ENCODE data around the gene CD247. TPM values are rescaled to one million over a fixed set of nuclear protein-coding genes. Genes with fewer than 3 reads are reported as not detected.
"Not testable (repeated sequence)": the region's sequence is repeated elsewhere in the genome, so short reads cannot be mapped to it uniquely, and the experiment has no call there.

CD247 gene
- total RNA-seq, 4 donors from 2014 or later, result 0.33 TPM; not detected in 3

GRCh38 chr1:167563579-167564246, 45.4 kb upstream of the CD247 start:
- H3K27ac ChIP-seq, result no peak overlapping the region
- in situ Hi-C loops (cut with MboI; ENCODE audit: low sequenced_read_pairs in 4 of 4), result no loop called here
- peak in 1 of 2 donors; percentile 44 for ATAC-seq

GRCh38 chr1:167562702-167563101, 44.4 kb upstream of the CD247 start:
- Histone ChIP-seq H3K9me3 (no peaks in the 10 kb centered on the region), H3K27ac (no peak overlapping the region), H3K36me3 (no peaks in the 10 kb centered on the region), H3K27me3 (no peaks in the 10 kb centered on the region), H3K4me3 (no peak overlapping the region), H3K4me1 (peaks cover 0 to 5% of the 10 kb centered on the region in 2 donors)
- intact Hi-C loops (cut with DNase I; ENCODE audit: low total_unique reads) (no loop called here), in situ Hi-C loops (cut with MboI; ENCODE audit: low sequenced_read_pairs in 4 of 4) (no loop called here)
- ATAC-seq (no peak), DNase-seq (no peak)
- TF ChIP-seq POLR2A (IDR thresholded peaks at IDR 0.05) (no peak), CTCF (IDR thresholded peaks at IDR 0.05 in 4 of 5, conservative IDR thresholded peaks at IDR 0.05 in 1 of 5) (no peak)

More at GRCh38 chr1:167563579-167564246, 45.4 kb upstream of the CD247 start:
- TF ChIP-seq CTCF (IDR thresholded peaks at IDR 0.05 in 4 of 5, conservative IDR thresholded peaks at IDR 0.05 in 1 of 5) (no peak), POLR2A (IDR thresholded peaks at IDR 0.05) (no peak)
- H3K36me3 ChIP-seq, result no peaks in the 10 kb centered on the region
- intact Hi-C loops (cut with DNase I; ENCODE audit: low total_unique reads), result no loop called here
- no peaks in the 10 kb centered on the region for H3K27me3 ChIP-seq
- peak; percentile 16 to 34 for DNase-seq
- no peak overlapping the region for H3K4me3 ChIP-seq
- H3K9me3 ChIP-seq, result no peaks in the 10 kb centered on the region
- peaks cover 0 to 5% of the 10 kb centered on the region in 2 donors for H3K4me1 ChIP-seq

- DNase-seq (no peak), ATAC-seq (no peak)
- Histone ChIP-seq H3K27me3 (no peaks in the 10 kb centered on the region), H3K9me3 (no peaks in the 10 kb centered on the region), H3K4me3 (no peak overlapping the region), H3K36me3 (no peaks in the 10 kb centered on the region), H3K4me1 (peaks cover 0 to 3% of the 10 kb centered on the region in 2 donors), H3K27ac (no peak overlapping the region)
- TF ChIP-seq CTCF (IDR thresholded peaks at IDR 0.05 in 4 of 5, conservative IDR thresholded peaks at IDR 0.05 in 1 of 5) (no peak), POLR2A (IDR thresholded peaks at IDR 0.05) (no peak)
- intact Hi-C loops (cut with DNase I; ENCODE audit: low total_unique reads), result no loop called here
- in situ Hi-C loops (cut with MboI; ENCODE audit: low sequenced_read_pairs in 4 of 4), result no loop called here
These were observed 43.4 kb upstream of the CD247 start for GRCh38 chr1:167561753-167562152.

- Histone ChIP-seq H3K27ac (peak overlapping the region; percentile 63 to 87 (median 74)), H3K9me3 (no peaks in the 10 kb centered on the region), H3K4me3 (no peak overlapping the region), H3K36me3 (no peaks in the 10 kb centered on the region), H3K27me3 (no peaks in the 10 kb centered on the region), H3K4me1 (peaks cover 28 to 39% of the 10 kb centered on the region in 2 donors)
- in situ Hi-C loops (cut with MboI; ENCODE audit: low sequenced_read_pairs in 4 of 4), result no loop called here
- peak; percentile 59 to 78 for ATAC-seq
- TF ChIP-seq CTCF (IDR thresholded peaks at IDR 0.05 in 4 of 5, conservative IDR thresholded peaks at IDR 0.05 in 1 of 5), result peak; percentile 84 to 90 (median 89)
- no peak for TF ChIP-seq POLR2A (IDR thresholded peaks at IDR 0.05)
- intact Hi-C loops (cut with DNase I; ENCODE audit: low total_unique reads), result loop anchor here (2.0 to 10.0 kb wide), 4 partner anchors 135 to 451 kb away; partner anchors contain the start of genes DCAF6 and MPC2
- peak; percentile 58 to 89 for DNase-seq
These were observed 37.8 kb upstream of the CD247 start for GRCh38 chr1:167555971-167556714.

- H3K9me3 ChIP-seq; ATAC-seq; in situ Hi-C loops (cut with MboI; ENCODE audit: low sequenced_read_pairs in 4 of 4); H3K36me3 ChIP-seq; H3K27me3 ChIP-seq; H3K4me3 ChIP-seq; DNase-seq: not testable (repeated sequence)
- intact Hi-C loops (cut with DNase I; ENCODE audit: low total_unique reads), result loop anchor here (10.0 kb wide), 3 partner anchors 290 to 450 kb away; partner anchors contain the start of genes DCAF6 and MPC2
- Histone ChIP-seq H3K4me1 (peaks cover 28 to 44% of the 10 kb centered on the region in 2 donors), H3K27ac (peak overlapping the region; percentile 63 to 87 (median 74))
These were observed 36.7 kb upstream of the CD247 start for GRCh38 chr1:167555072-167555471.
